HepG2 (cell line): ENCODE measurements around the gene MBL2. TPM values are rescaled to one million over a fixed set of nuclear protein-coding genes. Genes with fewer than 3 reads are reported as not detected.

ENCODE experiments used
- CCDC6 ChIP-seq: sonication (generic); formaldehyde crosslinking; IDR thresholded peaks from 2 replicates; pipeline ENCODE4 v1.8.1; 2022; ENCODE audit warnings: mild to moderate bottlenecking, missing genetic modification reagents, moderate library complexity
- ETV5 ChIP-seq: IDR thresholded peaks from 2 replicates; pipeline ENCODE4 v1.6.1; 2018; ENCODE audit warnings: missing biosample characterization, missing genetic modification reagents, inconsistent platforms, borderline replicate concordance
- GABPA ChIP-seq, 2 experiments: IDR thresholded peaks; 2 replicates each; pipeline ENCODE4 v1.6.1; 2011 to 2016; ENCODE audit warnings: low read depth in 2 of 2, low read length in 1 of 2, missing biosample characterization in 1 of 2, missing genetic modification characterization in 1 of 2
- GFI1 ChIP-seq: sonication (generic); formaldehyde crosslinking; IDR thresholded peaks from 2 replicates; pipeline ENCODE4 v1.5.0; 2020; ENCODE audit warnings: missing genetic modification reagents, mild to moderate bottlenecking, borderline replicate concordance
- HNF1A ChIP-seq, 2 experiments: sonication (generic) in 1 of 2; formaldehyde crosslinking in 1 of 2; IDR thresholded peaks; 2 replicates each; pipeline versions ENCODE4 v1.4.0 to v1.6.1; 2016 to 2020; ENCODE audit warnings: borderline replicate concordance in 1 of 2, low read depth in 1 of 2, mild to moderate bottlenecking in 1 of 2, missing genetic modification reagents in 1 of 2
- MEIS2 ChIP-seq: sonication (generic); formaldehyde crosslinking; IDR thresholded peaks from 2 replicates; pipeline ENCODE4 v1.9.0; 2021; ENCODE audit warnings: mild to moderate bottlenecking, missing genetic modification reagents
- MXD4 ChIP-seq: IDR thresholded peaks from 2 replicates; pipeline ENCODE4 v1.6.1; 2016; ENCODE audit warnings: mild to moderate bottlenecking, missing biosample characterization, missing genetic modification reagents
- NFIB ChIP-seq: sonication (generic); formaldehyde crosslinking; IDR thresholded peaks from 2 replicates; pipeline ENCODE4 v1.9.0; 2021; ENCODE audit warnings: missing genetic modification reagents, mild to moderate bottlenecking, borderline replicate concordance
- NR2F6 ChIP-seq, 2 experiments: IDR thresholded peaks; 2 replicates each; pipeline ENCODE4 v1.6.1; 2016; ENCODE audit warnings: antibody characterized with exemption in 1 of 2, mild to moderate bottlenecking in 1 of 2
- TAF1 ChIP-seq: sonication (generic); formaldehyde crosslinking; IDR thresholded peaks from 2 replicates; pipeline ENCODE4 v1.4.0; 2020; ENCODE audit warnings: missing genetic modification reagents
- UBTF ChIP-seq: sonication (generic); formaldehyde crosslinking; IDR thresholded peaks from 2 replicates; pipeline ENCODE4 v1.4.0; 2020; ENCODE audit warnings: mild to moderate bottlenecking, missing genetic modification reagents
- ZBTB33 ChIP-seq: sonication (generic); formaldehyde crosslinking; IDR thresholded peaks from 2 replicates; pipeline ENCODE4 v1.4.0; 2020; ENCODE audit warnings: missing genetic modification reagents
- ZBTB44 ChIP-seq: sonication (generic); formaldehyde crosslinking; IDR thresholded peaks from 2 replicates; pipeline ENCODE4 v1.4.0; 2020; ENCODE audit warnings: missing genetic modification reagents
- ZNF746 ChIP-seq: sonication (generic); formaldehyde crosslinking; IDR thresholded peaks from 2 replicates; pipeline ENCODE4 v1.8.0; 2022; ENCODE audit warnings: mild to moderate bottlenecking, missing genetic modification reagents
- ZNF788 ChIP-seq: sonication (generic); formaldehyde crosslinking; IDR thresholded peaks from 2 replicates; pipeline ENCODE4 v1.5.0; 2020; ENCODE audit warnings: mild to moderate bottlenecking, missing genetic modification reagents, borderline replicate concordance
- polyA plus RNA-seq, 8 experiments: library from polyadenylated mRNA; depleted of rRNA in 3 of 8; stranded (reverse) in 7 of 8; unstranded in 1 of 8; fragments of >200 nt; fragmentation: Illumina TruSeq in 4 of 8; extraction: Trizol in 4 of 8; gene quantifications; 2 replicates each; pipeline versions ENCODE4 v1.2.1 to v1.2.3, GENCODE V29; 2011 to 2016; ENCODE audit warnings: low read depth in 4 of 8, missing spikeins in 1 of 8, mixed read lengths in 1 of 8; ENCODE audit not compliant: insufficient read depth in 1 of 8
- total RNA-seq, 5 experiments: library from RNA; depleted of rRNA; stranded (reverse); fragments of >200 nt; fragmentation: Illumina TruSeq; extraction: Trizol; gene quantifications; 2 replicates each; pipeline ENCODE4 v1.2.3, GENCODE V29; 2016; ENCODE audit warnings: low read depth in 1 of 5

Gene MBL2
- total and polyA plus RNA-seq, 2 of the 13 experiments (the other 11 are each of a cell fraction or from before 2014, with no cell fraction given) = 9.6 to 16.2 TPM

- peak; percentile 46; the same call in 1 of the 2 replicates for TF ChIP-seq ZNF788 (CRISPR knock-in tag)
- TF ChIP-seq ZBTB33 (CRISPR knock-in tag) = 0 out of 2 replicates have a peak, but pooled peaks have one; percentile 10
- no peak for TF ChIP-seq GABPA (IDR thresholded peaks at IDR 0.05; ENCODE audit: low read depth, low read length)
- TF ChIP-seq GABPA (CRISPR knock-in tag; IDR thresholded peaks at IDR 0.05; ENCODE audit: low read depth) = no peak
- TF ChIP-seq NFIB (CRISPR knock-in tag) = no peak
- peak; percentile 47; the same call in 1 of the 2 replicates for TF ChIP-seq ZNF746 (CRISPR knock-in tag)
- TF ChIP-seq NR2F6 (IDR thresholded peaks at IDR 0.05) = peak; percentile 40; the same call in 1 of the 2 replicates
- TF ChIP-seq NR2F6 (CRISPR knock-in tag; IDR thresholded peaks at IDR 0.05) = peak; percentile 53
- peak; percentile 34; the same call in 1 of the 2 replicates for TF ChIP-seq UBTF (CRISPR knock-in tag)
- peak; percentile 35; the same call in 1 of the 2 replicates for TF ChIP-seq MEIS2 (CRISPR knock-in tag)
- TF ChIP-seq ETV5 (CRISPR knock-in tag) = no peak
- peak; percentile 55 for TF ChIP-seq GFI1 (CRISPR knock-in tag)
- TF ChIP-seq ZBTB44 (CRISPR knock-in tag) = no peak
- peak; percentile 40; the same call in 1 of the 2 replicates for TF ChIP-seq TAF1 (CRISPR knock-in tag)
- TF ChIP-seq HNF1A (IDR thresholded peaks at IDR 0.05; ENCODE audit: low read depth) = no peak
- TF ChIP-seq HNF1A (CRISPR knock-in tag; IDR thresholded peaks at IDR 0.05; ENCODE audit: borderline replicate concordance) = 0 out of 2 replicates have a peak, but pooled peaks have one; percentile 30
- TF ChIP-seq CCDC6 (CRISPR knock-in tag) = 0 out of 2 replicates have a peak, but pooled peaks have one; percentile 44
- 0 out of 2 replicates have a peak, but pooled peaks have one; percentile 44 for TF ChIP-seq MXD4 (CRISPR knock-in tag)
These were observed 3.9 kb upstream of the MBL2 start (continued) for GRCh38 chr10:52776471-52776903.
